ENCODE data around the gene EXOC2.

Gene EXOC2

DNA sequence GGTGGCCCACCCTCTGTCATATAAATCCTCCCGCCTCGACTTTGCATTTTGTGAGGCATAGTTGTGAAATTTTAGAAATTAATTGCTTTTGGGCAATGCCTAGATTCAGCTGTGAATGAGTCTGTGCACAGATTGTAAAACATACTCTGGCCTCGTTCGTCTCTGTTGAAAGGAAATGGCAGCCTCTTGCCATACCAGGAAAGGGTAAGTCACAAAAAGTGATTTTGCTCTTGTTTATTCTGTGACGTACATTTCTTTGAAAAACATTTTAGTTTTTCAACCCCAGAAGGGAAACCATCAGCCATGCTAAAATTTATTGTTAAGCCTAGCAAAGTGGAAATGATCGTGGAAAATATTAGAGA, 15.3 kb upstream of the EXOC2 start:
- no peak overlapping the region for H2AFZ ChIP-seq (ENCODE audit: low read depth)
- H3K27ac ChIP-seq: no peak overlapping the region
- TF ChIP-seq, protein P1, sequence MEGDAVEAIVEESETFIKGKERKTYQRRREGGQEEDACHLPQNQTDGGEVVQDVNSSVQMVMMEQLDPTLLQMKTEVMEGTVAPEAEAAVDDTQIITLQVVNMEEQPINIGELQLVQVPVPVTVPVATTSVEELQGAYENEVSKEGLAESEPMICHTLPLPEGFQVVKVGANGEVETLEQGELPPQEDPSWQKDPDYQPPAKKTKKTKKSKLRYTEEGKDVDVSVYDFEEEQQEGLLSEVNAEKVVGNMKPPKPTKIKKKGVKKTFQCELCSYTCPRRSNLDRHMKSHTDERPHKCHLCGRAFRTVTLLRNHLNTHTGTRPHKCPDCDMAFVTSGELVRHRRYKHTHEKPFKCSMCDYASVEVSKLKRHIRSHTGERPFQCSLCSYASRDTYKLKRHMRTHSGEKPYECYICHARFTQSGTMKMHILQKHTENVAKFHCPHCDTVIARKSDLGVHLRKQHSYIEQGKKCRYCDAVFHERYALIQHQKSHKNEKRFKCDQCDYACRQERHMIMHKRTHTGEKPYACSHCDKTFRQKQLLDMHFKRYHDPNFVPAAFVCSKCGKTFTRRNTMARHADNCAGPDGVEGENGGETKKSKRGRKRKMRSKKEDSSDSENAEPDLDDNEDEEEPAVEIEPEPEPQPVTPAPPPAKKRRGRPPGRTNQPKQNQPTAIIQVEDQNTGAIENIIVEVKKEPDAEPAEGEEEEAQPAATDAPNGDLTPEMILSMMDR (conservative IDR thresholded peaks at IDR 0.05; ENCODE audit: low read depth, low read length): no peak
- H3K4me3 ChIP-seq (IDR thresholded peaks at IDR 0.05; ENCODE audit: insufficient read depth, low read depth, low read length): no peak overlapping the region
- H3K4me1 ChIP-seq (ENCODE audit: low read depth, poor library complexity, severe bottlenecking): peaks cover 17% of the 10 kb centered on the region
- H3K4me2 ChIP-seq: no peak overlapping the region
- H4K20me1 ChIP-seq (ENCODE audit: insufficient read depth): no peaks in the 10 kb centered on the region
- no peak overlapping the region for H3K9ac ChIP-seq
- no peaks in the 10 kb centered on the region for H3K36me3 ChIP-seq (ENCODE audit: insufficient read depth)
- no peaks in the 10 kb centered on the region for H3K79me2 ChIP-seq (ENCODE audit: insufficient read depth, low read depth)
- no peaks in the 10 kb centered on the region for H3K27me3 ChIP-seq (ENCODE audit: insufficient read depth, low read depth)

DNA sequence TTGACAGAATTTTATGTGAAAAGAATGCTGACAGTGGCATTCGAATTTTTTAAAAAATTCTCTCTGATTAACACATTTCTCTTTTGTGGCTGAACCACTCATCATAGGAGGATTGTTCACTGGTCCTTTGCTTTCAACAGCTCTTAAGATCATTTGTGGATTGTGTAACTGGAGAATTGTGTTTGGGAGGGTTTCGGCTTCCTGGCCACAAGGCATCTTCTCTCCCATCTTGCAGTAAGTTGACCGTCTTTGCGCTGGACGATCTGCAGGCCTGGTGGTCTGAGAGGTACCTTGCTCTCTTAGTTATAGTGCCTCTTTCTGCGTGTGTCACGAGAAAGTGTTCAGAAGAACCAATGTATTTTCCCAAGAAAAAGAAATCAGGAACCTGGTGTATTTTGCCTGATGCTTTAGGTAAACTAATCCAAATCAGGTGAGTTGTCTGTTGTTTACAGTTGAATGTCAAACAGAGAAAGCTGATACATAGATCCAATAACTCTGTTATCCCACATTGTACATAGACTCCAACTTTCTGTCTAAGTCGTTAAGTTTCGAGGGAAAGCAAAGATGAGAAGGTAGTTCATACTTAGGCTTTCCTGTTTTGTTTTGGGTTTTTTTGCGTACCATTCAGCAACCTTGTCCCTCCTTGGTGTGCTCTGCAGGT, 14.8 kb upstream of the EXOC2 start:
- H3K4me2 ChIP-seq: no peak overlapping the region

DNA sequence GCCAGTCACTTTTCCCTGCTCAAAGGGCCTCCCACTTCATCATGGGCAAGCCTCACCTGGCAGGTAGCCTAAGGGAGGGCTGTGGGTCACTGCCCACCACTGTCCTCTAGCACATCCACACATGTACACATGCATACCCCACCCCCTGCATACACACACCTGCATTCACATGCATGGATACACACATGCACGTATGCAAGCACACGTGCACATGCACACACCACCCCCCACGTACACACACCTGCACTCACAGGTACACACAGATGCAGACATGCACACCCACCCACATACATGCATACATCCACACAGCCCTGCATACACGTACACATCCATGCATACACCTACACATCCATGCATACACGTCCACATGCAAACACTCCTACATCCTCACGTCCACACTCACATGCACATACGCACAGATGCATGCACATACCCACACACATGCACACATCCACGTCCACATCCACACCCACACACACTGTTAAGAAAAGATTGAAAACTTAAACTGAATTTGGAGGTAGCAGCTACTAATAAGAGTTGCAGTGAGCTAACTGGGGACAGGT, 14.0 kb upstream of the EXOC2 start:
- no peaks in the 10 kb centered on the region for H3K36me3 ChIP-seq (ENCODE audit: insufficient read depth)
- H3K4me2 ChIP-seq: no peak overlapping the region
- H3K79me2 ChIP-seq (ENCODE audit: insufficient read depth, low read depth): no peaks in the 10 kb centered on the region
- no peak overlapping the region for H2AFZ ChIP-seq (ENCODE audit: low read depth)
- H4K20me1 ChIP-seq (ENCODE audit: insufficient read depth): no peaks in the 10 kb centered on the region
- TF ChIP-seq, protein P1 (conservative IDR thresholded peaks at IDR 0.05; ENCODE audit: low read depth, low read length): no peak
- H3K9ac ChIP-seq: no peak overlapping the region
- no peak overlapping the region for H3K4me3 ChIP-seq (IDR thresholded peaks at IDR 0.05; ENCODE audit: insufficient read depth, low read depth, low read length)
- H3K27me3 ChIP-seq (ENCODE audit: insufficient read depth, low read depth): no peaks in the 10 kb centered on the region
- no peak overlapping the region for H3K27ac ChIP-seq
- peaks cover 15% of the 10 kb centered on the region for H3K4me1 ChIP-seq (ENCODE audit: low read depth, poor library complexity, severe bottlenecking)

More for the DNA sequence above, 14.8 kb upstream of the EXOC2 start:
- TF ChIP-seq, protein P1 (conservative IDR thresholded peaks at IDR 0.05; ENCODE audit: low read depth, low read length): no peak
- Histone ChIP-seq H3K4me1 (ENCODE audit: low read depth, poor library complexity, severe bottlenecking) (peaks cover 17% of the 10 kb centered on the region), H4K20me1 (ENCODE audit: insufficient read depth) (no peaks in the 10 kb centered on the region), H3K27me3 (ENCODE audit: insufficient read depth, low read depth) (no peaks in the 10 kb centered on the region), H3K4me3 (IDR thresholded peaks at IDR 0.05; ENCODE audit: insufficient read depth, low read depth, low read length) (no peak overlapping the region), H3K36me3 (ENCODE audit: insufficient read depth) (no peaks in the 10 kb centered on the region), H3K9ac (no peak overlapping the region), H2AFZ (ENCODE audit: low read depth) (no peak overlapping the region), H3K79me2 (ENCODE audit: insufficient read depth, low read depth) (no peaks in the 10 kb centered on the region), H3K27ac (no peak overlapping the region)

DNA sequence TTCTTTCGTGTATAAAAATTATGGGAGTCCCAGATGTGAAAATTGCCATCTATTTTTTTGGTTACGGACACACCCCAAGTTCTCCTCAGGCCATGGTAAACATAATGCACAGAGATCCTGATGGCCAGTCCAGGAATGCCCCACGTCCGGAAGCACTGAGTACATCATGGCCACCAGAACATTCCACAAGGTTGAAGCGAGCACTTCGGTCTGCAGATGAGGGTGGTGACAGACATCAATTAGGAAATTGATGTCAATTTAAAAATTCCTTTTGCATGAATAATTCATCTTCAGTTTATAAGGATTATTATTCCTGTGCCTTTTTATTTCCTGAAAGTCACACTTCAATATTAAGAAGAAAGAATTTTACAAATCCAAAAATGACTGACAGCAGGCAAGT, 13.2 kb upstream of the EXOC2 start:
- Histone ChIP-seq H3K4me3 (IDR thresholded peaks at IDR 0.05; ENCODE audit: insufficient read depth, low read depth, low read length) (no peak overlapping the region), H3K79me2 (ENCODE audit: insufficient read depth, low read depth) (no peaks in the 10 kb centered on the region), H3K36me3 (ENCODE audit: insufficient read depth) (no peaks in the 10 kb centered on the region), H2AFZ (ENCODE audit: low read depth) (no peak overlapping the region), H3K9ac (no peak overlapping the region), H3K27ac (no peak overlapping the region), H3K4me2 (no peak overlapping the region), H4K20me1 (ENCODE audit: insufficient read depth) (no peaks in the 10 kb centered on the region), H3K27me3 (ENCODE audit: insufficient read depth, low read depth) (no peaks in the 10 kb centered on the region), H3K4me1 (ENCODE audit: low read depth, poor library complexity, severe bottlenecking) (peaks cover 12% of the 10 kb centered on the region)
- TF ChIP-seq, protein P1 (conservative IDR thresholded peaks at IDR 0.05; ENCODE audit: low read depth, low read length): no peak

Data from KMS-11 (cell line).